OCI-LY7 (cell line): ENCODE data around the gene GALM. TPM values are rescaled to one million over a fixed set of nuclear protein-coding genes. Genes with fewer than 3 reads are reported as not detected.

ENCODE experiments used
- BruUV-seq: library from RNA; stranded (reverse); fragments of 400-500 nt; replicated peaks from 2 replicates; lab custom pipeline; 2021; lab: Mats Ljungman, UMichigan
- CTCF ChIA-PET: fragments of 300-600 bp; sonication (Branson Sonifier 250); formaldehyde crosslinking; loops from one replicate; lab custom pipeline; 2022; ENCODE audit warnings: antibody characterized with exemption; ENCODE audit not compliant: unreplicated experiment; lab: Charles Lee
- POLR2A ChIA-PET: fragments of 300-600 bp; sonication (Branson Sonifier 250); formaldehyde crosslinking; loops from one replicate; lab custom pipeline; 2022; ENCODE audit warnings: antibody characterized with exemption; lab: Charles Lee
- DNase-seq: peaks from one replicate; pipeline ENCODE4 v3.0.0-alpha.2; 2015; ENCODE audit warnings: low spot score
- H2AFZ ChIP-seq: fragments of 200-600 bp; sonication (generic), shearing (Covaris generic); 2 replicates; pipeline ENCODE4 v1.6.1; 2014; ENCODE audit warnings: mild to moderate bottlenecking, antibody characterized with exemption, low read length, moderate library complexity
- H3K27ac ChIP-seq: fragments of 200-600 bp; sonication (generic); 2 replicates; pipeline ENCODE4 v1.5.1; 2014; ENCODE audit warnings: mixed run types, low read depth, mild to moderate bottlenecking, moderate library complexity, low read length, inconsistent platforms; ENCODE audit not compliant: poor library complexity, severe bottlenecking
- H3K36me3 ChIP-seq: fragments of 200-600 bp; sonication (generic); 2 replicates; pipeline ENCODE4 v1.6.1; 2014; ENCODE audit warnings: mild to moderate bottlenecking, antibody characterized with exemption, low read length, moderate library complexity, mixed read lengths; ENCODE audit not compliant: insufficient read depth
- H3K4me1 ChIP-seq: fragments of 200-600 bp; sonication (generic); 2 replicates; pipeline ENCODE4 v1.5.1; 2014; ENCODE audit warnings: mild to moderate bottlenecking, low read length; ENCODE audit not compliant: insufficient read depth, poor library complexity, severe bottlenecking
- H3K4me2 ChIP-seq: fragments of 200-600 bp; sonication (generic); 2 replicates; pipeline ENCODE4 v1.6.1; 2014; ENCODE audit warnings: mild to moderate bottlenecking, low read length
- H3K4me3 ChIP-seq: fragments of 200-600 bp; sonication (generic); 2 replicates; pipeline ENCODE4 v1.5.1; 2014; ENCODE audit warnings: mild to moderate bottlenecking, low read depth, low read length; ENCODE audit not compliant: poor library complexity, severe bottlenecking
- H3K79me2 ChIP-seq: fragments of 200-600 bp; sonication (generic); 2 replicates; pipeline ENCODE4 v1.6.1; 2016; ENCODE audit warnings: low read depth, mild to moderate bottlenecking, low read length, moderate library complexity, mixed read lengths; ENCODE audit not compliant: insufficient read depth
- H3K9me2 ChIP-seq: fragments of 200-600 bp; sonication (generic); 2 replicates; pipeline ENCODE4 v1.6.1; 2016; ENCODE audit warnings: mild to moderate bottlenecking, low read length, mixed read lengths; ENCODE audit not compliant: insufficient read depth
- H3K9me3 ChIP-seq: fragments of 200-600 bp; sonication (generic); 2 replicates; pipeline ENCODE4 v1.6.1; 2014; ENCODE audit warnings: mild to moderate bottlenecking, mixed run types, low read length, mixed read lengths
- H4K20me1 ChIP-seq: fragments of 200-600 bp; sonication (generic); 2 replicates; pipeline ENCODE4 v1.6.1; 2014; ENCODE audit warnings: mild to moderate bottlenecking, antibody characterized with exemption, low read length, moderate library complexity, mixed read lengths; ENCODE audit not compliant: insufficient read depth
- CTCF ChIP-seq: fragments of 200-600 bp; sonication (generic); conservative IDR thresholded peaks from 2 replicates; pipeline ENCODE4 v1.5.1; 2014; ENCODE audit warnings: mild to moderate bottlenecking, antibody characterized with exemption, low read length, moderate library complexity, mixed read lengths
- EZH2phosphoT487 ChIP-seq: fragments of 200-600 bp; sonication (generic); IDR thresholded peaks from 2 replicates; pipeline ENCODE4 v1.6.1; 2018; ENCODE audit warnings: low read depth, borderline replicate concordance, mild to moderate bottlenecking, mixed run types, antibody characterized with exemption, low read length, moderate library complexity, mixed read lengths
- intact Hi-C: fragments of 100-400 bp; cut with micrococcal nuclease; formaldehyde crosslinking; loops from one replicate; pipeline ENCODE4 v1.10.0; 2022; ENCODE audit not compliant: unreplicated experiment
- total RNA-seq, 2 experiments: library from RNA; depleted of rRNA in 1 of 2; stranded (reverse); fragments of >200 nt in 1 of 2; shearing (Covaris generic) in 1 of 2; gene quantifications; 2 replicates each; pipeline ENCODE4 v1.2.3, GENCODE V29; 2014 to 2022

GALM gene
- total RNA-seq, 2 experiments from 2014 or later, result 5.5 to 10.8 TPM

DNA sequence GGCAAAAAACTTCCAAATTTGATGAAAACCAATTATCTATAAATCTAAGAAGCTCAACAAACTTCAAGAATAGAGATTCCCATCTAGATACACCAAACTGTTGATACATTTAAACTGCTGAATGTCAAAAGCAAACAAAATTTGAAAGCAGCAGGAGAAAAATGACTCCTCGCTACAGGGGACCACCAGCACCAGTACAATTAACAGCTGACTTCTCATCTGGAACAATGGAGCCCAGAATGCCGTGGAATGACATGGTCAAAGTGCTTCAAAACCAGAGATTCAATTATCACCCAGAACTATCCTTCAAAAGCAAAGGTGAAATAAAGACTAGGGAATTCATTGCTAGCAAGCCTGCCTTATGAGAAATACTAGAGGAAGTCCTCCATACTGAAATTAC, 73.6 kb downstream of the GALM start:
- TF ChIP-seq CTCF, result no peak
- TF ChIP-seq EZH2phosphoT487, result no peak
- Histone ChIP-seq H3K27ac (no peak overlapping the region), H3K4me3 (no peak overlapping the region), H3K9me2 (no peaks in the 10 kb centered on the region), H3K9me3 (peaks cover 4% of the 10 kb centered on the region; the same call in 1 of the 2 replicates), H2AFZ (no peak overlapping the region), H3K4me2 (no peak overlapping the region), H3K36me3 (peaks cover 83% of the 10 kb centered on the region), H4K20me1 (peaks cover 12% of the 10 kb centered on the region; the same call in 1 of the 2 replicates), H3K79me2 (peaks cover 17% of the 10 kb centered on the region; the same call in 1 of the 2 replicates), H3K4me1 (no peaks in the 10 kb centered on the region)
- intact Hi-C loops, result no loop called here
- no TSS peak for BruUV-seq
- ChIA-PET CTCF (no interaction called here), POLR2A (interaction anchor here (0.6 to 4.6 kb wide), 3 partner anchors 12 to 48 kb away, joined by 3 to 23 read pairs (median 4); partner anchors contain the start of gene SRSF7)
- DNase-seq, result no peak

GRCh38 chr2:38740851-38741731, 75.2 kb downstream of the GALM start:
- ChIA-PET POLR2A (interaction anchor here (4.6 kb wide), 1 partner anchor 10 kb away, joined by 23 read pairs; the partner anchor contains the start of gene SRSF7), CTCF (no interaction called here)
- peak; percentile 55 for DNase-seq
- no TSS peak for BruUV-seq
- TF ChIP-seq EZH2phosphoT487, result no peak
- peak; percentile 88 for TF ChIP-seq CTCF
- no peak overlapping the region for H2AFZ ChIP-seq
- no peak overlapping the region for H3K4me2 ChIP-seq
- H3K4me1 ChIP-seq, result peaks cover 8% of the 10 kb centered on the region
- H3K4me3 ChIP-seq, result no peak overlapping the region
- peaks cover 33% of the 10 kb centered on the region; the same call in 1 of the 2 replicates for H3K79me2 ChIP-seq
- peaks cover 15% of the 10 kb centered on the region for H4K20me1 ChIP-seq
- H3K9me3 ChIP-seq, result peaks cover 4% of the 10 kb centered on the region; the same call in 1 of the 2 replicates
- no peaks in the 10 kb centered on the region for H3K9me2 ChIP-seq
- peak overlapping the region; percentile 5 for H3K27ac ChIP-seq
- peaks cover 95% of the 10 kb centered on the region for H3K36me3 ChIP-seq
- intact Hi-C loops, result loop anchor here (5.0 to 10.0 kb wide), 3 partner anchors 159 to 426 kb away; no protein-coding TSS in a partner anchor
